ENCODE data around the gene NPHP4.

GRCh38 chr1:5972198-5972520 is 20.1 kb downstream of the NPHP4 start:
- TF ChIP-seq, protein P1, sequence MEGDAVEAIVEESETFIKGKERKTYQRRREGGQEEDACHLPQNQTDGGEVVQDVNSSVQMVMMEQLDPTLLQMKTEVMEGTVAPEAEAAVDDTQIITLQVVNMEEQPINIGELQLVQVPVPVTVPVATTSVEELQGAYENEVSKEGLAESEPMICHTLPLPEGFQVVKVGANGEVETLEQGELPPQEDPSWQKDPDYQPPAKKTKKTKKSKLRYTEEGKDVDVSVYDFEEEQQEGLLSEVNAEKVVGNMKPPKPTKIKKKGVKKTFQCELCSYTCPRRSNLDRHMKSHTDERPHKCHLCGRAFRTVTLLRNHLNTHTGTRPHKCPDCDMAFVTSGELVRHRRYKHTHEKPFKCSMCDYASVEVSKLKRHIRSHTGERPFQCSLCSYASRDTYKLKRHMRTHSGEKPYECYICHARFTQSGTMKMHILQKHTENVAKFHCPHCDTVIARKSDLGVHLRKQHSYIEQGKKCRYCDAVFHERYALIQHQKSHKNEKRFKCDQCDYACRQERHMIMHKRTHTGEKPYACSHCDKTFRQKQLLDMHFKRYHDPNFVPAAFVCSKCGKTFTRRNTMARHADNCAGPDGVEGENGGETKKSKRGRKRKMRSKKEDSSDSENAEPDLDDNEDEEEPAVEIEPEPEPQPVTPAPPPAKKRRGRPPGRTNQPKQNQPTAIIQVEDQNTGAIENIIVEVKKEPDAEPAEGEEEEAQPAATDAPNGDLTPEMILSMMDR (IDR thresholded peaks at IDR 0.05) = no peak
- no peak for TF ChIP-seq POLR2A (IDR thresholded peaks at IDR 0.05)

All from right lobe of liver (tissue), 4 donors.